Breast epithelium (tissue), 3 donors: ENCODE results near the gene ADRA2B.

ENCODE experiments used
- CTCF ChIP-seq, 3 donors: fragments of 450-650 bp; IDR thresholded peaks; one replicate each; pipeline ENCODE4 v1.5.1; 2016 to 2017; ENCODE audit warnings: antibody characterized with exemption in 3 of 3, mild to moderate bottlenecking in 3 of 3, moderate library complexity in 3 of 3
- POLR2A ChIP-seq: fragments of 450-650 bp; IDR thresholded peaks from one replicate; pipeline ENCODE4 v1.6.1; 2016; ENCODE audit warnings: antibody characterized with exemption, mild to moderate bottlenecking, moderate library complexity

GRCh38 chr2:96103187-96103601, 13.2 kb downstream of the ADRA2B start:
- TF ChIP-seq POLR2A (no peak), CTCF (IDR thresholded peaks at IDR 0.05) (no peak)
